Astrocyte (in vitro differentiated cells and primary cell): ENCODE data around the gene NIPBL. TPM values are rescaled to one million over a fixed set of nuclear protein-coding genes. Genes with fewer than 3 reads are reported as not detected.

Source experiments
- DNase-seq: peaks from one replicate; pipeline ENCODE4 v3.0.0-alpha.2; 2010; ENCODE audit warnings: low read depth
- FAIRE-seq: peaks from 2 replicates; lab custom pipeline; 2011; peaks lifted over from hg19 to GRCh38; lab: Jason Lieb, UNC
- H2AFZ ChIP-seq: 2 replicates; pipeline ENCODE4 v1.6.0; 2012; ENCODE audit warnings: low read depth, low read length, inconsistent platforms
- H3K27ac ChIP-seq: 2 replicates; pipeline ENCODE4 v1.5.1; 2011; ENCODE audit warnings: low read depth, low read length, inconsistent platforms
- H3K27me3 ChIP-seq: 2 replicates; pipeline ENCODE4 v1.6.0; 2011; ENCODE audit warnings: low read length, inconsistent platforms; ENCODE audit not compliant: insufficient read depth
- H3K36me3 ChIP-seq: 2 replicates; pipeline ENCODE4 v1.5.1; 2011; ENCODE audit warnings: low read length, inconsistent platforms; ENCODE audit not compliant: insufficient read depth
- H3K4me1 ChIP-seq: 2 replicates; pipeline ENCODE4 v1.5.1; 2011; ENCODE audit warnings: low read length, inconsistent platforms; ENCODE audit not compliant: insufficient read depth
- H3K4me2 ChIP-seq: 2 replicates; pipeline ENCODE4 v1.6.0; 2012; ENCODE audit warnings: low read length, inconsistent platforms
- H3K4me3 ChIP-seq: 2 replicates; pipeline ENCODE4 v1.5.1; 2011; ENCODE audit warnings: low read depth, mild to moderate bottlenecking, low read length, inconsistent platforms; ENCODE audit not compliant: insufficient read depth
- H3K79me2 ChIP-seq: 2 replicates; pipeline ENCODE4 v1.6.0; 2012; ENCODE audit warnings: mild to moderate bottlenecking, low read length, inconsistent platforms; ENCODE audit not compliant: insufficient read depth
- H3K9ac ChIP-seq: 2 replicates; pipeline ENCODE4 v1.6.0; 2012; ENCODE audit warnings: mild to moderate bottlenecking, low read length, inconsistent platforms
- H3K9me3 ChIP-seq: 2 replicates; pipeline ENCODE4 v1.5.1; 2012; ENCODE audit warnings: low read depth, mild to moderate bottlenecking, low read length, inconsistent platforms; ENCODE audit not compliant: insufficient read depth
- H4K20me1 ChIP-seq: 2 replicates; pipeline ENCODE4 v1.6.0; 2012; ENCODE audit warnings: low read length, inconsistent platforms; ENCODE audit not compliant: insufficient read depth
- H3K27ac Mint-ChIP-seq: one replicate; pipeline ENCODE4 v1.8.0; 2021; ENCODE audit warnings: mild to moderate bottlenecking, mixed read lengths; ENCODE audit not compliant: unreplicated experiment
- H3K27me3 Mint-ChIP-seq: one replicate; pipeline ENCODE4 v1.8.0; 2021; ENCODE audit warnings: low read depth, mixed read lengths; ENCODE audit not compliant: unreplicated experiment
- H3K36me3 Mint-ChIP-seq: one replicate; pipeline ENCODE4 v1.8.0; 2021; ENCODE audit warnings: low read depth, mixed read lengths; ENCODE audit not compliant: unreplicated experiment
- H3K4me1 Mint-ChIP-seq: one replicate; pipeline ENCODE4 v1.8.0; 2021; ENCODE audit warnings: low read depth, mixed read lengths; ENCODE audit not compliant: unreplicated experiment
- H3K4me3 Mint-ChIP-seq: one replicate; pipeline ENCODE4 v1.8.0; 2021; ENCODE audit warnings: mild to moderate bottlenecking, moderate library complexity, mixed read lengths; ENCODE audit not compliant: unreplicated experiment
- H3K9me3 Mint-ChIP-seq: one replicate; pipeline ENCODE4 v1.8.0; 2021; ENCODE audit warnings: mild to moderate bottlenecking, mixed read lengths; ENCODE audit not compliant: unreplicated experiment
- EZH2 ChIP-seq: IDR thresholded peaks from 2 replicates; pipeline ENCODE4 v1.6.1; 2012; ENCODE audit warnings: mild to moderate bottlenecking, low read length, inconsistent platforms; ENCODE audit not compliant: insufficient read depth
- total RNA-seq: library from RNA; stranded (reverse); gene quantifications from 2 replicates; pipeline ENCODE4 v1.2.1, GENCODE V29; 2021
- TF ChIP-seq, protein P1 (sequence below): IDR thresholded peaks from 2 replicates; pipeline ENCODE4 v1.5.1; 2011; ENCODE audit warnings: low read depth, mild to moderate bottlenecking, inconsistent platforms, low read length, moderate library complexity; ENCODE audit not compliant: insufficient read depth

The NIPBL gene
- total RNA-seq, 1 donor from 2014 or later, result 45.3 TPM

DNA sequence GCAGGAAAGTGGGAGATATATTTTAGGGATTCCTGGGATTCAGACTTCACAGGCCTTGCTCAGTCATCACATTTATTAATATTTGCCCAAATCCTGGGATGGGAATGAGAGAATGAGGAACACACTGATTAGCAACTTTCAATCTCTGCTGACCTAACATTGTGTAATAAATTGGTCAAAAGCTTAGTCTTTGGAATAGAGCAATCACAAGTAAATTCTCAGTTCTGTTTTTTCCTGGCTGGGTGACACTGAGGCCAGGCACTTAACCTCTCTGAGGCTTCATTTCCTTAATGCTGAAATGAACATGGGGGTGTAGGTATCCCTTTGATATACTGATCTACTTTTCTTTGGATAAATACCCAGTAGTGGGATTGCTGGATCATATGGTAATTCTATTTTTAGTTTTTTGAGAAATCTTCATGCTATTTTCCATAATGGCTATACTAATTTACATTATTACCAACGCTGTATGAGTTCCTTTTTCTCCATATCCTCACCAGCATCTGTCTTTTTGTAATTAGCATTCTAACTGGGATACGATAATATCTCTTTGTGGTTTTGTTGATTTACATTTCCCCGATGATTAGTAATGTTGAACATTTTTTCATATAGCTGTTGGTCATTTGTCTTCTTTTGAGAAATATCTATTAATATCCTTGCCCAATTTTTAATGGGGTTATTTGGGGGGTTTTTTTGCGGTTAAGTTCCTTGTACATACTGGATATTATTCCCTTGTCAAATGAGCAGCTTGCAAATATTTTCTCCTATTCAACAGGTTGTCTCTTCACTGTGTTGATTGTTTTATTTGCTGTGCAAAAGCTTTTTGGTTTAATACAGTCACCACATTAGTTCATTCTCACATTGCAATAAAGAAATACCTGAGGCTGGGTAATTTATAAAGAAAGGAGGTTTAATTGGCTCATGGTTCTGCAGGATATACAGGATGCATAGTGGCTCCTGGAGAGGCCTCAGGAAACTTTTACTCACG lies 36.8 kb upstream of the NIPBL start:
- no peaks in the 10 kb centered on the region for H3K36me3 ChIP-seq
- no peak overlapping the region for H3K9ac ChIP-seq
- TF ChIP-seq, protein P1, sequence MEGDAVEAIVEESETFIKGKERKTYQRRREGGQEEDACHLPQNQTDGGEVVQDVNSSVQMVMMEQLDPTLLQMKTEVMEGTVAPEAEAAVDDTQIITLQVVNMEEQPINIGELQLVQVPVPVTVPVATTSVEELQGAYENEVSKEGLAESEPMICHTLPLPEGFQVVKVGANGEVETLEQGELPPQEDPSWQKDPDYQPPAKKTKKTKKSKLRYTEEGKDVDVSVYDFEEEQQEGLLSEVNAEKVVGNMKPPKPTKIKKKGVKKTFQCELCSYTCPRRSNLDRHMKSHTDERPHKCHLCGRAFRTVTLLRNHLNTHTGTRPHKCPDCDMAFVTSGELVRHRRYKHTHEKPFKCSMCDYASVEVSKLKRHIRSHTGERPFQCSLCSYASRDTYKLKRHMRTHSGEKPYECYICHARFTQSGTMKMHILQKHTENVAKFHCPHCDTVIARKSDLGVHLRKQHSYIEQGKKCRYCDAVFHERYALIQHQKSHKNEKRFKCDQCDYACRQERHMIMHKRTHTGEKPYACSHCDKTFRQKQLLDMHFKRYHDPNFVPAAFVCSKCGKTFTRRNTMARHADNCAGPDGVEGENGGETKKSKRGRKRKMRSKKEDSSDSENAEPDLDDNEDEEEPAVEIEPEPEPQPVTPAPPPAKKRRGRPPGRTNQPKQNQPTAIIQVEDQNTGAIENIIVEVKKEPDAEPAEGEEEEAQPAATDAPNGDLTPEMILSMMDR, result no peak
- no peak for TF ChIP-seq EZH2
- no peak overlapping the region for H3K4me2 ChIP-seq
- no peak overlapping the region for H2AFZ ChIP-seq
- H4K20me1 ChIP-seq, result no peaks in the 10 kb centered on the region
- Mint-ChIP-seq H3K9me3 (peaks cover 3% of the 10 kb centered on the region), H3K4me3 (no peak overlapping the region), H3K27ac (no peak overlapping the region), H3K36me3 (no peaks in the 10 kb centered on the region), H3K4me1 (no peaks in the 10 kb centered on the region), H3K27me3 (no peaks in the 10 kb centered on the region)
- H3K27ac ChIP-seq, result no peak overlapping the region
- no peaks in the 10 kb centered on the region for H3K79me2 ChIP-seq
- H3K4me3 ChIP-seq, result no peak overlapping the region
- DNase-seq (no peak), FAIRE-seq (no peak)
- H3K4me1 ChIP-seq, result no peaks in the 10 kb centered on the region
- H3K27me3 ChIP-seq, result no peaks in the 10 kb centered on the region
- H3K9me3 ChIP-seq, result no peaks in the 10 kb centered on the region

DNA sequence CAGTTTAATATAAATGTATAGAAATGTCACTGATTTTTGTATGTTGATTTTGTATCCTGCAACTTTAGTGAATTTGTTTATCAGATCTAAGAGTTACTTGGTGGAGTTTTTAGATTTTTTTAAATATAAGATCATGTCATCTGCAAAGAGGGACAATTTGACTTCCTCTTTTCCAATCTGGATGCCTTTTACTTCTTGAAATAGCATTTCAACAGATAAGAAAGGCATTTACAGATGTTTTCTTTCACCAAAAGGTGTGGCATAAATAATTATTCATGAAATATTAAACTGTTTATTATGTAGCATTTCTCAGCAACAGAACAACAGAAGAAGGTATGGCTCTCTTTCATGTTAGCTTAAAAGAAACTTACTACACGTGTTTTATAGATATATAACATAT lies 34.9 kb upstream of the NIPBL start:
- H3K79me2 ChIP-seq, result no peaks in the 10 kb centered on the region
- no peaks in the 10 kb centered on the region for H3K4me1 ChIP-seq
- H3K9ac ChIP-seq, result no peak overlapping the region
- Mint-ChIP-seq H3K36me3 (no peaks in the 10 kb centered on the region), H3K4me1 (no peaks in the 10 kb centered on the region), H3K27ac (no peak overlapping the region), H3K4me3 (no peak overlapping the region), H3K27me3 (no peaks in the 10 kb centered on the region), H3K9me3 (peaks cover 3% of the 10 kb centered on the region)
- H3K9me3 ChIP-seq, result no peaks in the 10 kb centered on the region
- H3K36me3 ChIP-seq, result no peaks in the 10 kb centered on the region
- TF ChIP-seq, protein P1, result no peak
- TF ChIP-seq EZH2, result no peak
- no peak overlapping the region for H3K4me3 ChIP-seq
- no peak overlapping the region for H2AFZ ChIP-seq
- DNase-seq (no peak), FAIRE-seq (no peak)
- H3K4me2 ChIP-seq, result no peak overlapping the region
- H4K20me1 ChIP-seq, result no peaks in the 10 kb centered on the region
- no peak overlapping the region for H3K27ac ChIP-seq
- no peaks in the 10 kb centered on the region for H3K27me3 ChIP-seq

DNA sequence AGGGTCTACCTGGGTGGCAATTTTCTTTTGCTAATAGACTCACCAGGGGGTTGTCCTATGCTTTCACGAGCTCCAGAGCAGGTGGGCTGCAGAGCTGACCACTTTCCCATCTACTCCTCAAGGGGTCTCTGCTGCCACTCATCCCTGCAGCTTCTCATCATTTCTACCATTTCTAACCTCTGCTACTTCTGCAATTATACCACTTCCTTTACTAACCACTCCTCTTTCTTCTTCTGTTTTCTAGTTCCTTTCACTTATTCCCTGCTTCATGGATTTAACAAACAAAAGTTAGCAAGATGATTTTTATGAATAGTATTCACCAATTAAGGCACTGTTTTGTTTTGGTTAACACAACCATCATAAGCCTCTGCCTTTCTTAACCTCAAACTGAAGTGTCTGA lies 34.5 kb upstream of the NIPBL start:
- TF ChIP-seq, protein P1, result no peak
- no peak for TF ChIP-seq EZH2
- Mint-ChIP-seq H3K4me1 (no peaks in the 10 kb centered on the region), H3K27me3 (no peaks in the 10 kb centered on the region), H3K4me3 (no peak overlapping the region), H3K27ac (no peak overlapping the region), H3K9me3 (peaks cover 3% of the 10 kb centered on the region), H3K36me3 (no peaks in the 10 kb centered on the region)
- H3K79me2 ChIP-seq, result no peaks in the 10 kb centered on the region
- DNase-seq (no peak), FAIRE-seq (no peak)
- H3K9me3 ChIP-seq, result no peaks in the 10 kb centered on the region
- H3K4me3 ChIP-seq, result no peak overlapping the region
- no peaks in the 10 kb centered on the region for H3K36me3 ChIP-seq
- no peak overlapping the region for H3K4me2 ChIP-seq
- H2AFZ ChIP-seq, result no peak overlapping the region
- H4K20me1 ChIP-seq, result no peaks in the 10 kb centered on the region
- no peak overlapping the region for H3K27ac ChIP-seq
- no peaks in the 10 kb centered on the region for H3K4me1 ChIP-seq
- no peaks in the 10 kb centered on the region for H3K27me3 ChIP-seq
- H3K9ac ChIP-seq, result no peak overlapping the region
